NK-92 (cell line): ENCODE measurements around the gene SPTAN1.
"Not testable (repeated sequence)": the region's sequence is repeated elsewhere in the genome, so short reads cannot be mapped to it uniquely, and the experiment has no call there.

ENCODE experiments used
- DNase-seq: peaks from one replicate; lab custom pipeline; 2025; ENCODE audit not compliant: unreplicated experiment; lab: John Stamatoyannopoulos, UW

Gene SPTAN1

GRCh38 chr9:128657344-128657704, 104.9 kb downstream of the SPTAN1 start:
- DNase-seq = no peak

DNA sequence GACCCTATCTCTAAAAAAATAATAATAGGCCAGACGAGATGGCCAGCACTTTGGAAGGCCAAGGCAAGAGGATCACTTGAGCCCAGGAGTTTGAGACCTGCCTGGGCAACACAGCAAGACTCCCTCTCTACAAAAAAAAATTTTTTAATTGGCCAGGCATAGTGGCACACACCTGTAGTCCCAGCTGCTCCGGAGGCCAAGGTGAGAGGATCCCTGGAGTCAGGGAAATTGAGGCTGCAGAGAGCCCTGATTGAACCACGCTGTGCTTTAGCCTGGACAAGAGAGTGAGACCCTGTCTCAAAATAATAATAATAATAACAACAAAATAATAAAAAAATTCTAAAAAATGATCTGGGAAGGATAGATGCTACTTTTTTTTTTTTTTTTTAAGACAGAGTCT, 105.4 kb downstream of the SPTAN1 start:
- DNase-seq = no peak

GRCh38 chr9:128666481-128666941, 114.1 kb downstream of the SPTAN1 start:
- not testable (repeated sequence) for DNase-seq

DNA sequence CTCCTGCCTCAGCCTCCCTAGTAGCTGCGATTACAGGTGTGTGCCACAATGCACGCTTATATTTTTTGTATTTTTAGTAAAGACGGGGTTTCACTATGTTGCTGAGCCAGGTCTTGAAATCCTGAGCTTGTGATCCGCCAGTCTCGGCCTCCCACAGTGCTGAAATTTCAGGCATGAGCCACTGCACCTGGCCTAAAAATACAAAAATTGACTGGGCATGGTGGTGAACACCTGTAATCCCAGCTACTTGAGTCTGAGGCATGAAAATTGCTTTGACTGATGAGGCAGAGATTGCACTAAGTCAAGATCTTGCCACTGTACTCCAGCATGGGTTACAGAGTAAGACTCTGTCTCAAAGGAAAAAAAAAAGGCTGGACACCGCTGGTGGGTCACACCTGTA, 117.4 kb downstream of the SPTAN1 start:
- no peak for DNase-seq

- no peak for DNase-seq
These were observed 123.0 kb downstream of the SPTAN1 start for GRCh38 chr9:128675382-128675781.

DNA sequence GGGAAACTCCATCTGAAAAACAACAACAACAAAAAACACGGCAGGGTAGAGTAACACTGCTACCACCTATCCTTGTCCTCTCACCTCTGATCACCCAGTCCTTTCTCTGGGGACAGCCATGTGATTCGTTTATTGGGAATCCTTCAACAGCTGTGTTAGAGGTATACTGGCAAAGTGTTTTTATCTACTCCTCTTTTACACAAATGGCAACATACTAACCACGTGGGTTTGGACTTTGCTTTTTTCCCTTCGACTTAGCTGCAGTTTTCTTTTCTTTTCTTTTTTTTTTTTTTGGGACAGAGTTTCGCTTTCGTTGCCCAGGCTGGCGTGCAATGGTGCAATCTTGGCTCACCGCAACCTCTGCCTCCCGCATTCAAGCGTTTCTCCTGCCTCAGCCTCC, 125.4 kb downstream of the SPTAN1 start:
- no peak for DNase-seq
